GM12874 (cell line): ENCODE measurements around the gene BMPR1A.

Experiments used
- TF ChIP-seq, protein P1 (sequence below): IDR thresholded peaks from 2 replicates; pipeline ENCODE4 v1.5.1; 2011; ENCODE audit warnings: low read depth, mild to moderate bottlenecking, control low read depth, low read length, moderate library complexity; ENCODE audit not compliant: insufficient read depth

The BMPR1A gene

GRCh38 chr10:86929468-86930380 lies 173.3 kb downstream of the BMPR1A start:
- TF ChIP-seq, protein P1, sequence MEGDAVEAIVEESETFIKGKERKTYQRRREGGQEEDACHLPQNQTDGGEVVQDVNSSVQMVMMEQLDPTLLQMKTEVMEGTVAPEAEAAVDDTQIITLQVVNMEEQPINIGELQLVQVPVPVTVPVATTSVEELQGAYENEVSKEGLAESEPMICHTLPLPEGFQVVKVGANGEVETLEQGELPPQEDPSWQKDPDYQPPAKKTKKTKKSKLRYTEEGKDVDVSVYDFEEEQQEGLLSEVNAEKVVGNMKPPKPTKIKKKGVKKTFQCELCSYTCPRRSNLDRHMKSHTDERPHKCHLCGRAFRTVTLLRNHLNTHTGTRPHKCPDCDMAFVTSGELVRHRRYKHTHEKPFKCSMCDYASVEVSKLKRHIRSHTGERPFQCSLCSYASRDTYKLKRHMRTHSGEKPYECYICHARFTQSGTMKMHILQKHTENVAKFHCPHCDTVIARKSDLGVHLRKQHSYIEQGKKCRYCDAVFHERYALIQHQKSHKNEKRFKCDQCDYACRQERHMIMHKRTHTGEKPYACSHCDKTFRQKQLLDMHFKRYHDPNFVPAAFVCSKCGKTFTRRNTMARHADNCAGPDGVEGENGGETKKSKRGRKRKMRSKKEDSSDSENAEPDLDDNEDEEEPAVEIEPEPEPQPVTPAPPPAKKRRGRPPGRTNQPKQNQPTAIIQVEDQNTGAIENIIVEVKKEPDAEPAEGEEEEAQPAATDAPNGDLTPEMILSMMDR = no peak

DNA sequence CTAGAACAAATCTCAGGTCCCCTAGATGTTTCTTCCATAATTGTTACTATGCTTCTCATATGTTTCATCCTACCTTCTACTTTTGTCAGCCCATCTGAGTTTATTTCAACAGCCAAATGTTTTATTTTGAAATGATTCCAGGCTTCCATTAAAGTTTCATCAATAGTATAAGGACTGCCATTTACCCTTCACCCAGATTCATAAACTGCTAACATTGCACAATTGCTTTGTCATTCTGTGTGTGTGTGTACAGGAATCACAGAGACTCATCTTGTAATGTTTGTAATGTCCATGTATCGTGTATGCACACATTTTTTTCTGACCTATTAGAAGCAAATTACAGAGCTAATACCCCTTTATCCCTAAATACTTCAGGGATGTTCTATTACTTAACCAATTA lies 175.5 kb downstream of the BMPR1A start:
- TF ChIP-seq, protein P1 = no peak

- TF ChIP-seq, protein P1 = no peak
These were observed 176.3 kb downstream of the BMPR1A start for GRCh38 chr10:86932674-86933073.

DNA sequence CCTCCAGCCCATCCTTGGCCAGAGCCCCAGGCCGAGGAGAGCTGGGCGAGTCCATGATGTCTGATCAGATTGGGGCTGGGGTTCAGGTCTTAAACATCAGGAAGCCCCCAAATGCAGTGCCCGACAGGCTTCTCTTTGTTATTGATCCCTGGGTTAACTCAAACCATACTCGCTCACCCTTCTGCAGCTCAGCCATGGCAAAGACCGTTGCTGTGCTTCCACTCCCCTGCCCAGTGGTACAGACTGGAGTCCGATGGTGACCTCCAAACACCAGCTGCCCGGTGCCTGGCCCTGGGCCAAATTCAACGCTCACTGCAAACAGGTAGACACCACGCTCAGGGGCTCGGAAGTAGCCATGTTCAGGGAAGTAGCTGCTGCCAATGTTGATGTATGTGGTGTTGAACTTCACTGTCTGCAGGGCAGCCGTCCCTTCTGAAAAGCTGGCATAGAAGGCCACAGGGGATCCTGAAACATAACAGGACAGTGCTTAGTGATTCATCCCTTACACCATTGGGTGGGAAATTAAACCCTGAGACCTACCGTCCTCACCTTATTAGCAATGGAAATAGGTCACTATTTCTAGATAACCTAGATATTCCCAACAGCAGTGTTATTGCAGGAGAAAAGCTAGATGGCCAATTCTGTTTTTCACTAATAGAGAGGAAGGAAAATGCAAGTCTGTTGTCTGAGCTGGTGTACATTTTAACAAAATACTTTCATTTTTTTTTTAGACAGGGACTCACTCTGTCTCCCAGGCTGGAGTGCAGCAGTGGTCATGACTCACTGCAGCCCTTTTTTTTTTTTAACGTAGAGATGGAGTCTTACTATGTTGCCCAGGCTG lies 180.5 kb downstream of the BMPR1A start:
- TF ChIP-seq, protein P1 = no peak

DNA sequence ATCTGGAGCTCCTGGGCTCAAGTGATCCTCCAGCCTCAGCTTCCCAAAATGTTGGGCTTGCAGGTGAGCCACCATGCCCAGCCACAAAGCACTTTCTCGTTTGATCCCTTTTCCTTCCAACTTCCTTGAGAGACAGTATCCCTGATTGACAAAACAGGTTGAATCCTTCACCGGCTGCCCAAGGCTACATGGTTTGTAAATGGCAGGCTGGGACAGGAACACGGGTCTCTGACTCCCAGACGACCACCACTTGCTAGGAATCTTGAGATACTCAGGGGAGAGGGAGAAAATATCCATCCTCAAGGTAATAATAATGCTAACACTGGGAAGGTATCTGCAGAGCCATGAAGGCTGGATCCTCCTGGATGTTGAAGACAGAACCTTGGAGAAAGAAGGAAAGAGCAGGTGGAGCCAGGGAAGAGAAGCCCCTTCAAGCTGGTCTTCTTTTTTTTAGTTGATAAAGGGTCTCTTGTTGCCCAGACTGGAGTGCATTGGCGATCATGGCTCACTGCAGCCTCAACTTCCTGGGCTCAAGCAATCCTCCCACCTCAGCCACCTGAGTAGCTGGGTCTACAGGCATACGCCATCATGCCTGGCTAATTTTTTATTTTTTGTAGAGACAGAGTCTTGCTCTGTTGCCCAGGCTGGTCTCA lies 181.2 kb downstream of the BMPR1A start:
- TF ChIP-seq, protein P1 = no peak

DNA sequence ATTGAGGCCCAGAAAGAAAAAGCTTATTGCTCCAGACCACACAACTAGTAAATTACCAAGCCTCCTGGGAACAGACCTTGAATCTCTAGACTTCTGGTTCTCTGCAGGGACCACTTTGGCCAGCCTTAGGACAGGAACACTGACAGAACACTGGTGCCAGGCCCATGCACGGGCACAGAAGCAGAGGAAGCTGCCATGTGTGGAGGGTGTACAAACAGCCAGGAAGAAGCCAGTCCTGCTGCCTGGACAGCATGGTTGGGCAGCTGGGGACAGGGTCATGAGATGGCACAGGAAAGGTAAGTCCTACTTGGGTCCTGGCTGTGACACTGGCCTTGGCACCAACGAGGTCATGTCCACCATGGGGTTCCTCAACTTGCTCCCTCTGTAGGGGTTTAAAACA lies 181.8 kb downstream of the BMPR1A start:
- TF ChIP-seq, protein P1 = no peak

DNA sequence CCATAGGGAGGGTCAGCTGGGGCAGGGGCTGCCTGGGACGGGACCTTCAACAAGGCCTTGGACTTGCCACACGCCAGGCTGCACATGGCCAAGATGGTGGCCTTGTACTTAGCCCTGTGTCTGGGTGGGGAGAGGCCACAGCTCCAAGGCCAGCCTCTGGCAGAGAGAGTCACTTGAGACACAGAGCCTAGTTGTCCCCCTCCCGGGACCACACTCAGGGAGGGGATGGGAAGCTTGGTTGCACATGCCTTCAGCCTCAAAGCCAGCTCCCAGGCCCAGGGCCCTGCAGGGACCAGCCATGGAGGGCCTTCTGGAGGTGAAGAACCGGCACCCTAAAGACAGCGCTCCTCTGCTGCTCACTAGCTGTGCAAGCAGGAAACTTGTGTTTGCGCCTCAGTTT lies 184.3 kb downstream of the BMPR1A start:
- TF ChIP-seq, protein P1 = no peak
